Hypothalamus (tissue), 51 donors: ENCODE data around the gene LDB1.

ENCODE experiments used
- DNase-seq, 51 donors: peaks; one replicate each; lab custom pipeline; 2025; lab: John Stamatoyannopoulos, UW

Gene LDB1

DNA sequence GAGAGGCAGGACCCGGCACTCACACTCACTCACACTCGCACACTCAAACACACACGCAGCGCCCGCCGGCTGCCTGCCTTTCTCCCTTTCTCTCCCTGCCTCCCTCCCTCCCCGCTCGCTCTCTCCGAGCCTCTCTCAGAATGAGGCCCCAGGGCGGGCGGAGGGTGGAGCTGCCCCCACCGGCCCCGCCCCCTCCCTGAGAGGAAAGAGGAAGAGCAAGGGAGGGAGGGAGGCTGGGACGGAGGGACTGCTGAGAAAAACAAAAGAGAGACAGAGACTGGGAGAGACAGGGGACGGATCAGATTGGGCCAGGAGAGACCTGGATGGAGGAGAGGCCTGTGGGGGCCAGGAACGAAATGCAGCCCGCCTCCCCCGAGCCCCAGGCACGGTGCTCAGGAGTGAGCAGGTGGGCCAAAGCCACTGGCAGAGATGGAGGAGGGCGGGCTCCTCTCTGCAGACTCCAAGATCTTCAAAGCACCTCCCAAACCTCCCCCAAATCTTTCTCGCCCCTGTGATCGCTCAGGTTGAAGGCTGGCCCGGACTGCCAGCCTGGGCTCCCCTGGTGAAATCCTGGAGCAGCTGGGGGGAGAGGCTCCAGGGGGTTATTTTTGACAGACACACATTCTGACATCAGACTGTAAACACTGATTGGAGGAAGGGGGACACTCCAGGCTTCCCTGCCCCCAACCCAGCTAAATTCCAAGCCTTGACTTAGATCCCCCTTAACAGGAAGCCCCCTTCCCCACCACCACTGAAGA lies 5.1 kb downstream of the LDB1 start:
- peak; percentile 27 to 95 (median 82) for DNase-seq

DNA sequence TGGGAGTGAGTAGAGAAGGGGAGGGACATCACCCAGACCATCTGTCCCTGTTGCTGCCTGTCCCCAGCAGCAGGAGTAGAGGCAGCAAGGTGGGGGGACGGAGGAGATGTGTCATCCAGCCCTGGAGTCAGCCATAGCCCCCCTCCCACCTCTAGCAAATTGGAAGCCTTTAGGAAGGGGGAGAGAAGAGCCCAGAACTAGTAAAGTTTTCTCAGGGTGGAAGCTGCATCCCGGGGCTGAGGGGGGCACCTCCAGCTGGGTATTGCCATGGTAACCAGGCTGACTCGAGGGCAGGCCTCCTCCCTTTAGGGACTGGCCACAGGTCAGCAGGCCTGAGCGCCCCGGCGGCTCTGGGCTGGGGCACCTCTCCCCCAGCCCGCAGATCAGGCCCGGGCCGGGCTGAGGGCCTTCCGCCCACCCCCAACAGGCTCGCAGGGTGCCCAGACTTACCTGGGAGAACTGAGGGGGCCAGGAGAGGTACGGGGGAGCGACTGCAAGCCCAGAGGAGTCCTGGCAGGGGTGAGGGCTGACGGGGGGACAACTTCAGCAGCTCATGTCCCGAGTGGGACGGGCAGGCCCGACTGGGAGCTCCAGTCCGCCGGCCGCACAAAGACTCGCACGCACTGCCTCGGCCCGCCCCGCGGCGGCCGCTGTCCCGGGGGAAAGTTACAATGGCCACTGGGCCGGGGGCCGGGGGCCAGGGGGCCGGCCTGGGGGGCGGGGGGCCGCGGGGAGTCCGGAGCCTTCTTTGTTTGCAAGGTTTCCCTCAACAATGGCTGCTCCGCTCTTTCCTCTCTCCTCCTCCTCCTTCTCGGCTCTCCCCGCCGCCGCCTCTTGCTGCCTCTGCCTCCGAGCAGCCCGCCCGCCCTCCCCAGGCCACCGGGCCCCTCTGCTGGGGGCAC lies 6.0 kb downstream of the LDB1 start:
- DNase-seq = peak in 15 of 51 donors; percentile 8 to 48 (median 37)

DNA sequence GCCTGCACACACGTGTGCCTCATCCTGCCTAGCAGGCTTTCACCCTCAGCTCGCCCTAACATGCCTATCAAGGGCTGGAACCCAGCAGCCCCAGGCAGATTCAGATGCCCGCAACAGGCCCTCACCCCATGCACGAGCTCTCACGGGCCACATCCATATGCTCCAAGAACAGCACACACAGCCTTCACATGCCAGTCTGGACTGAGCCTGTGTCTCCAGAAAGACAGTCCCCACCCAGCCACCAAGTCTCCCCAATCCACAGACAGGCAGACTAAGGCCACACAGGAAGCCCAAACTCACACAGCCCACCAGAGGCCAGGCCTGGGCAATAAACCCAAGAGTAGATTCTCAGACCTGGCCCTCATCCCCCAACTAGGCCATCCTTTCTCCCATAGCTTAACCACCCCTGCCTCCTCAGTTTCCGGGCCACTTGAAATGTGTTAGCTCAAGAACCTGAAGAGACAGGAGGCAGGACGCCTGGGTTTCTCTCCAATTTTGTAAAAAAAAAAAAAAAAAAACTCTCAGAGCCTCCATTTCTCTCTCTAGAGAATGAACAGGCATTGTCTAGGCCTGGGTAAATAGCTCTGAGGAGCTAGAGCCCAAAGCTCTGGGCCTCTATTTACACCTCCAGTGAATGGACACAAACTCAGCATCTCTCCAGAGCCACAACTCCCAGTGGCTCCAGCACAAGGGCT lies 6.8 kb downstream of the LDB1 start:
- no peak for DNase-seq

DNA sequence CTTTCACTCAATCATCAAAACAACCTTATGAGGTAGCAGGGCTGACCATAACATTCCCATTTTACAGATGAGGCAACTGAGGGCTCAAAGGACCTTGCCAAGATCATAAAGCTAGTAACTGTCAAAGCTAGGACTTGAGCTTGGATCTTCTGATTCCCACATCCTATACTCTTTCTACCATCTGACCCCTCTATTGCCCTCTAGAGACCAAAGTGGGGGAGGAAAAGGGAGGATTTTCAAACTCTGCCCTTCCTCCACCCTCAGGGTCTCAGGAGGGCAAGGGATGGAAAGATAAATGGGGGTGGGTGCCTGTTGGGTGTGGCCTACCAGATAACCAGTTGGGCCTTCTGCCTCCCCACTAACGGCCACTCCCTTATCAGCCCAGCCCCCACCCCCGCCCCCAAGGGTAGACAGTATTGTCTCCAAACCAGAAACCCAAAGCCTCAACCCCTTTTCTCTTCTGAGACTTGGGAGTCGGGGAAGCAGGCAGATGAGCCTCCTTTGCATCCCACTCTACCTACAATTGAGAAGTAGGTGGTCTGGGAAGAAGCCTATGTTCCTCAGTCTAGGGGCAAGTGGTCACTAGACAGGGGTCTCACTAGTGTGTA lies 7.9 kb downstream of the LDB1 start:
- DNase-seq = no peak

DNA sequence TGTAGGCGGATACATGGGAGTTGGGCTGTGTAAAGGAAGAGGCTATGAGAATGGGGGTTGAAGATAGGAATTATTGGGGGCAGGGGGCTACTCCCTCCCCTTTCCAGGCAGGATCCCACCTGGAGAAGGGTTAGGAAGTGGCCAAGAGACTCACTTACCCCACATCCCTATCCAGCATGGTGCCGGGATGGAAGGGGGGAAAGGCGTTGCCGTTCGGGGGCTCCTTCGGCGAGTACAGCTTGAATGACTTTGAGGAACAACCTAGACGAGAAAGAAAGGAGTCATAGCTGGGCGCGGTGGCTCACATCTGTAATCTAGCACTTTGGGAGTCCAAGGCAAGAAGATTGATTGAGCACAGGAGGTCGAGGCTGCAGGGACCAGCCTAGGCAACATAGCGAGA lies 8.9 kb downstream of the LDB1 start:
- no peak for DNase-seq

DNA sequence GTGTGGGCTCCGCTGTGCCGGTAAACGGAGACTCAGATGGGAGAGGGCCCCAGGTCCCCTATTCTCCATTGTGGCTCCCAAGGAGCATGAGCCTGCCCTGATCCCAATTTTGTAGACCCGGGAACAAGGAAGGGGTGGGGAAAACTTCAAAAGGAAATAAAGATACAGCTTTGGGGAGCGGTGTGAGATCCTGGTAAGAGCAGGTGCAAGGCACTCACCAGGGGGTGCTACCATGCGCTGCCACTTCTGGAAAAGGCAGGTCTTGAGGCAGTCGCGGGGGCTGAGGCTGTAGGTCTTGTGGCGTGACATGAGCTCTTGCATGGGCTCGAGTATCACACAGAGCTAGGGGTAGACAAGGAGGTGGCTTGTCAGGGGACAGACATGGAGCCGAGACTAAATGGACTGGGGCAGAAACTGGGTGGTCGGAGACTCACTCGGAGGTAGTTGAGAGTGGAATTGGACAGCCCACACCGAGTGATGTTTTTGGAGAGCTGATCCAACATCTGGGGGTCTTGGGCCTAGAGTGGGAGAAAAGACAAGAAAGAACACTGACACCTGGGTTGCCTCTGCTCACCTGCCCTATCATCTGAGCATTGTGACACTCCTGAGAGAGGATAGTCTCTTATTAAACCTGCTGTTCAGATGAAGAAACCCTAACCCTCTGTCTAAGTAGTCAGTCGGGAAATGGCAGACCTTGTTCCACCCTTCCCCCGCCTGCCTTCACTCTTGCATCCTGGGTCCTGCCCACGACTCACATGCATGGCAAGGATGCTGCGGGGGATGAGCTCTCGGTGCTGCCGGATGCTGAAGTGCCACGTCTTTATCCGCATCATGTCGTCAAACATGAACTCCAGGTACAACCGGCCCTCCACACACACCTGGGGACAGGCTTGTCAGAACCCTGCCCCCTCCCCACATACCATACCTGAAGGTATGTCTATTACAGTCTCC lies 10.7 kb downstream of the LDB1 start:
- DNase-seq = peak in 3 of 51 donors; percentile 2 to 33 (median 25)

DNA sequence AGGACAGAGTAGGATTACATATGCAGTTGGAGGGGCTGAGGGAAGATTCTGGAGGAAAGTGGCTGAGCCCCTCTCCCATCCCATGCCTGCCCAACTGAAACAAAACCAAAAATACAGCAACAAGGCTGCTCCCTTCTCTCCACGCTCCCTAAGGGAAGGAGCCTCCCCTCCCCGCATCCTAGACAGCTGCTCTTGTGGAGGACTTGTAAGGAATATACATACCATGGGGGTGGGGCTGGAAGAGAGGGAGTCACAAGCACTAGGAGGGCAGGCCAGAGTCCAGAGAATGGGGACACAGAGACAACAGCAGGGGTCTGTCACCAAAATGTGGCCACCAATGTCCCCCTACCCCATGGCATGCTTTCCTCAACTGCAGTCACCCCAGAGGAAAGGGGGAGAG lies 13.2 kb downstream of the LDB1 start:
- no peak for DNase-seq

DNA sequence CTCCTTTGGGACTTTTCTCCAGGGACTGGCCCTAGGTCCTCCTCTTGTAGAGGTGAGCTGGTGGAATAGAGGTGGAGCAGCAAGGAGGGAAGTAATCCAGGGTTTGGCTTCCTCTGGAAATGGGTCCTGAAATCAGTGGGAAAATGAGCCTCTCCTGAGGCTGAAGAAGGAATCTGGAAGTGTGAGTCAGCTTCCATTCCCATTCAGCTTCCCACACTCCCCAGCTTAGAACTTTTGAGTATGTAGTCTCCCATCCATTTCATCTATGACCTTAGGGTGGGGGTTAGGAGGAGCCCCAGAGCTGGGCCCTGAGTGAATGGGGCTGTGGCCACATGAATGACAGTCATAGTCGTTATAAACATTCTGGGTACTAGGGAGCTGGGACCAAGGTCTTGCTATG lies 17.7 kb downstream of the LDB1 start:
- no peak for DNase-seq

DNA sequence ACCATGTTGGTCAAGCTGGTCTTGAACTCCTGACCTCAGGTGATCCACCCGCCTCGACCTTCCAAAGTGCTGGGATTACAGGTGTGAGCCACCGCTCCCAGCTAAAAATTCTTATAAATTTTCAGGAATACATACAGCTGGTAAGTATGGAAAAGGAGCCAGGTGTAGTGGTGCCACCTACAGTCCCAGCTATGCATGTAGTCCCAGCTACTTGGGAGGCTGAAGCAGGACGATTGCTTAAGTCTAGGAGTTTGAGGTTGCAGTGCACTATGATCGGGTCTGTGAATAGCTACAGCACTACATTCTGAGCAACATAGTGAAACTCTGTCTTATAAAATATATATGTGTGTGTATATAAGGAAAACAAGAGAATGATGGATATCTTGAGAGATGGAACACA lies 19.0 kb downstream of the LDB1 start:
- no peak for DNase-seq

DNA sequence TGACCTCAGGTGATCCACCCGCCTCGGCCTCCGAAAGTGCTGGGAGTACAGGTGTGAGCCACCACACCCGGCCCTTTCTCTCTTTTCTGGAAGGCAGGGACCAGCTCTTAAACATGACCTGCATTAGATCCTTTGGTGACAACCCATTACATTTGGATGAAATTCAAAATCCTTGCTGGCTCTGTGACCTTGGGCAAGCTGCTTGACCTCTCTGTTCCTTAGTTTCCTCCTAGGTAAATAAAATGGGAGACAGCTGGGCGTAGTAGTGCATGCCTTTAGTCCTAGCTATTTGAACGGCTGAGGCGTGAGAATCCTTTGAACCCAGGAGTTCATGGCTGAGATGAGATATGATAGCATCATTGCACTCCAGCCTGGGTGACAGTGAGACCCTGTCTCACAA lies 23.7 kb downstream of the LDB1 start:
- DNase-seq = no peak

DNA sequence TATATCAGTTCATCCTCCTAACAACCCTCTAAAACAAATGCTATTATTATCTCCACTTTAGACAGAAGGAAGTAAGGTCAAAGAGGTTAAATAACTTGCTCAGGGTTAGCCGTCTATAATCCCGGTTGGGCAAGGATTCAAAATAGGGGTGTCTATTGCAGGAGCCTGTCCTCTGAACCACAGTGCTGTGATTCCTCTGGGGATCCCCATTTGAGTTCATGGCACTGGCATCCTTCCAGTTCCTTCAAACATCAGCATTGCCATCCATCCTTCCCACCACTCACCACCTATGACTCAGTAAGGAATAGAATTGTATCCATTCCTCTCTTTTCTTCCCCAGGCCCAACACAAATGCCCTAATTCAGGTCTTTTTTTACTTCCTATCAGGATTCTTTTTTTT lies 29.4 kb downstream of the LDB1 start:
- no peak for DNase-seq

DNA sequence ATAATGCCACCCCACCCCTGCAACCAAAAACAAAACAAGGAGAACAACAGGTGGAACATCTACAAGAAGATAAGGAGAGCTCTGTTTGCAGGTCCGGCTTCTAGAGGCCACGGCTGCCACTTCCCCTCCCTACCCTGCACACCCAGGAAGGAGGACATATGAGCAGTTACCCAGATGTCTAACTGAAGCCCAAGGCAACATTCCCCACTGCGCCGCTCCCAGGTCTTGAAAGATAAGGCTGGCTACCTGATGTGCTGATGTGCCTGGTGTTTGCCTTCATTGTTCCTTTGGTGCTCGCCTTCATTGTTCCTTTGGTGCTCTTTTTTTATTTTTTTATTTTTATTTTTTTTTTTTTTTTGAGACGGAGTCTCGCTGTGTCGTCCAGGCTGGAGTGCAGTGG lies 34.0 kb downstream of the LDB1 start:
- DNase-seq = no peak

DNA sequence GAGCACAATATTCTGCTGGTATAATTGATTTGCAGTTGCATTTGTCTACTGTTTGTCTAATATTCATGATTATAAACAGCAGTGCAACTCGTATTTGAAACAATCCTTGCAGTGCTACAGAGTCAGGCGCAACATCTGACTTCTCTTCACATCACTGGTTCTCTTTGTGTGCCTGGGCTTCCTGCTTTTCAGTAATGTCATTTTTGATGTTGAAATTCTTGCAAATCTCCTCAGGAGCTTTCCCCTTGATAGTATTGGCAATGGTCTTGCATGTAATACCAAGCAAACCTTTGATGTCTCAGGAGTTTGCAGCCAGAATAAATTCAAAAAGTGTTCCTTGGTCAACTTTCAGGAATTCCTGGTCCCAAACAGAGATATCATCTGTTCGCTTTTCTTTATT lies 34.8 kb downstream of the LDB1 start:
- no peak for DNase-seq

DNA sequence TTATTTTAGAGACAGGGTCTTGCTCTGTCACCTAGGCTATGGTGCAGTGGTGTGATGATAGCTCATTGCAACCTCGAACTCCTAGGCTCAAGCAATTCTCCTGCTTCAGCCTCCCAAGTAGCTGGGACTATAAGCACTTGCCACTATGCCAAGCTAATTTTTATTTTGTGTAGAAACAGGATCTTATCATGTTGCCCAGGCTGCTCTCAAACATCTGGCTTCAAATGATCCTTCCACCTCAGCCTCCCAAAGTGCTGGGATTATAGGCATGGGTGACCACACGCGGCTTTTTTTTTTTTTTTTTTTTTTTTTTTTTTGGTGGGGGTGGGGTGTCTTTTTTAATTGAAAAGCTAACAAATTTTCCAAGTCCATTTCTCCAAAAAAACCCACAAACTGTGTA lies 36.6 kb downstream of the LDB1 start:
- no peak for DNase-seq

DNA sequence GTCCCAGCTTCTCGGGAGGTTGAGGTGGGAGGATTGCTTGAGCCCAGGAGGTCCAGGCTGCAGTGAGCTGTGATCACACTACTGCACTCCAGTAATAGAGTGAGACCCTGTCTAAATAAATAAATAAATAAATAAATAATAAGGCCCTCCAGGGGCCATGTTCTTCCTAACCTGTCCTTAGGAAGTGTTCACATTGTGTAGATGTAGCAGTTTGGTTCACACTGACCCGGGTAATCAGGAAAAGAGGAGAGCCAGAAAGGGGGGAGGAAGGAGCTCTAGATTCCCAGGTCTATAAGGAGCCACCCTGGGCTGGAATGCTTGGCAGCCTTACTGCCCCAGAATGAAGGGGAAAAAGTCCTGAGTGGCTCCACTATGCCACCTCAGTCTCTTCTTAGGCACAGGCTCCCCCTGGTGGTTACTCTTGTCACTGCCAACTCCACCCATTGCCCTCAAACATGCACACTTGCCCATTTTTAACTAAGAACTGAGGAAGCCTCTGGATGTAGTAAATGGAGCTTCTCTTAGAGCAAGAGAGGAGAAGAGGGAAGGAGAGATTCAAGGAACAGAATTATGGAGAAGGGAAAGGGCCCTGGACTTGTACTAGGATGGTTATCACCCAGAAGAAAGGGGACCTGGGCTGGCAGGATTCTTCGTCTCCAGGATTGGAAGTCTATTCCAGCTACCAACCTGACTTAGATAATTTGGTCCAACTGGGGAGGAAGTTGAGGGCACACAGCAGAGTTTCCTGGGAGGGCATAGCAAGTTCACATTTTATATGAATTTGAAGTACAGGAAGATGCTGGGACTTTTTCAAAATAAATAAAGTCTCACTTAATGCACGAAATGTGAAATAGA lies 47.3 kb downstream of the LDB1 start:
- DNase-seq = peak in 48 of 51 donors; percentile 4 to 84 (median 52)

DNA sequence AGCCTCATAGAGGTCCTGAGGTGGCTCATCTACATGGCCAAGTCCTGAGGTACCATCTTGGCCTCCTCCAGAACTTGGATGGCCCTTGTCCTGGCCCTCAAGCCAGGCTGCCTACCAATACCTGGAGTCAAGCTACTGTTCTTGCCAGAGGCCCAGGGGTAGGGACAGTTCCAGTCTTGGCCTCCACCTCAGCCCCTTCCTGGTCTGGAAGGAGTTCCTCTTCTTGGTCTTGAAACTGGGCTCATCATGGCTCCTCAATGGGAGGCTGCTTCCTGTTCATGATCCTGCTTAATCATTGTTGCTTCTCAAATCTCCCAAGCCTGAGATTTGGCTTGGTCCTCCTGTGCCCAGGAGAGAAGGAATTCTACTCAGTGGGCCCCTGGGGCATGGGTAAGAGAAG lies 51.1 kb downstream of the LDB1 start:
- DNase-seq = no peak

DNA sequence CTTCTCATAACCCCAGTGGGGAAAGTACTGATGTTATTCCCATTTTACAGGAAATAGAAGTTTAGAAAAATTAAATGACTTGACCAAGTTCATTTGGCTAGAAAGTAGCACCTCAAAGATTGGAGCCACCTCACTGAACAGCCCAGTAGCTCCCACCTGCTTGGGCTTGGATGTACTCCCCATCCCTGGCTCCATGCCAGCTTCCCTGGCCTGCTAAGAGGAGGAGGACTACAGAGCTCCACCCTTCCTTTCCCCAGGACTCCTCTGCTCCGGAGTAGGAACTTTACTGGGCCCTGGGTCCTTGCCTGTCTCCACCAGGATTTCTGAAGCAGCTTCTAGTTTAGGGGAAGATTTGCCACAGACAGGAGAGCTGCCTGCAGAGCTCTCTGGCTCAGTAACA lies 52.0 kb downstream of the LDB1 start:
- DNase-seq = no peak

DNA sequence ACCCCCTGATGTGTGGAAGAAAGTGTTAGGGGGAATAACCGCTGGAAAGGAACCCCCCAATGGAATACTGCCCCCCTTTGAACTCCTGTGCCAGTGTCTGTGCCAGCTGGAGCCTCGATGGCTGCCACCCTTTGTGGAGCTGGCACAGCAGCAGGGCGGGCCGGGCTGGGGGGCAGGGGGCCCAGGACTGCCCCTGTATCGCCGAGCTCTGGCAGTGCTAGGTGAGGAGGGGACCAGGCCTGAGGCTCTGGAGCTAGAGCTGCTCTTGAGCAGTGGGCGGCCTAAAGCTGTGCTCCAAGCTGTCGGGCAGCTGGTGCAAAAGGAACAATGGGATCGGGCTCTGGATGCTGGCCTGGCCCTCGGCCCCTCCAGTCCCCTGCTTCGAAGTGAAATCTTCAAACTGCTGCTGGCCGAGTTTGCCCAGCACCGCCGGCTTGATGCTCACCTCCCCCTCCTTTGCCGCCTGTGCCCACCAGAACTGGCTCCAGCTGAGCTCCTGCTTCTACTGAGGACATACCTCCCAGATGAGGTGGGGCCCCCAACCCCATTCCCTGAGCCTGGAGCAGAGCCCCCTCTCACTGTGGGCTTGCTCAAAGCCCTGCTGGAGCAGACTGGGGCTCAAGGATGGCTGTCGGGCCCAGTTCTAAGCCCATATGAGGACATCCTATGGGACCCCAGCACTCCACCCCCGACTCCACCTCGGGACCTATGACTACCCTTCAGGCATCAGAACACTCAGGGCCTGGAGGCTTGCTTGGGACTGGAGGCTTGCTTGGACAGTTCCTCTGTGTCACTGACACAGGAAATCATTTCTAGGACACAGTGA lies 52.9 kb downstream of the LDB1 start:
- no peak for DNase-seq
